Effector memory CD4-positive, alpha-beta T cell (primary cell): ENCODE measurements around the gene DAP.
"Not testable (repeated sequence)": the region's sequence is repeated elsewhere in the genome, so short reads cannot be mapped to it uniquely, and the experiment has no call there.

ENCODE experiments used
- DNase-seq, 3 donors: peaks; one replicate each; pipeline ENCODE4 v3.0.0-alpha.2; 2020
- H3K27ac ChIP-seq: 2 replicates; pipeline ENCODE4 v1.7.0; 2013; ENCODE audit warnings: mild to moderate bottlenecking, low read length, moderate library complexity; ENCODE audit not compliant: insufficient read depth, poor library complexity, severe bottlenecking
- H3K27me3 ChIP-seq: replicated peaks from 2 replicates; pipeline ENCODE4 v1.7.0; 2013; ENCODE audit warnings: mild to moderate bottlenecking, low read length; ENCODE audit not compliant: insufficient read depth, control insufficient read depth, poor library complexity, severe bottlenecking
- H3K36me3 ChIP-seq: 2 replicates; pipeline ENCODE4 v1.7.0; 2013; ENCODE audit warnings: mild to moderate bottlenecking, low read length, moderate library complexity; ENCODE audit not compliant: control insufficient read depth, insufficient read depth
- H3K4me1 ChIP-seq: 2 replicates; pipeline ENCODE4 v1.7.0; 2013; ENCODE audit warnings: low read length, mild to moderate bottlenecking; ENCODE audit not compliant: control insufficient read depth, insufficient read depth, poor library complexity, severe bottlenecking
- H3K4me3 ChIP-seq: 2 replicates; pipeline ENCODE4 v1.7.0; 2013; ENCODE audit warnings: low read length, low read depth, mild to moderate bottlenecking; ENCODE audit not compliant: insufficient read depth, poor library complexity, severe bottlenecking
- H3K9me3 ChIP-seq: 2 replicates; pipeline ENCODE4 v1.7.0; 2013; ENCODE audit warnings: mild to moderate bottlenecking, low read length, moderate library complexity; ENCODE audit not compliant: control insufficient read depth

Gene DAP

DNA sequence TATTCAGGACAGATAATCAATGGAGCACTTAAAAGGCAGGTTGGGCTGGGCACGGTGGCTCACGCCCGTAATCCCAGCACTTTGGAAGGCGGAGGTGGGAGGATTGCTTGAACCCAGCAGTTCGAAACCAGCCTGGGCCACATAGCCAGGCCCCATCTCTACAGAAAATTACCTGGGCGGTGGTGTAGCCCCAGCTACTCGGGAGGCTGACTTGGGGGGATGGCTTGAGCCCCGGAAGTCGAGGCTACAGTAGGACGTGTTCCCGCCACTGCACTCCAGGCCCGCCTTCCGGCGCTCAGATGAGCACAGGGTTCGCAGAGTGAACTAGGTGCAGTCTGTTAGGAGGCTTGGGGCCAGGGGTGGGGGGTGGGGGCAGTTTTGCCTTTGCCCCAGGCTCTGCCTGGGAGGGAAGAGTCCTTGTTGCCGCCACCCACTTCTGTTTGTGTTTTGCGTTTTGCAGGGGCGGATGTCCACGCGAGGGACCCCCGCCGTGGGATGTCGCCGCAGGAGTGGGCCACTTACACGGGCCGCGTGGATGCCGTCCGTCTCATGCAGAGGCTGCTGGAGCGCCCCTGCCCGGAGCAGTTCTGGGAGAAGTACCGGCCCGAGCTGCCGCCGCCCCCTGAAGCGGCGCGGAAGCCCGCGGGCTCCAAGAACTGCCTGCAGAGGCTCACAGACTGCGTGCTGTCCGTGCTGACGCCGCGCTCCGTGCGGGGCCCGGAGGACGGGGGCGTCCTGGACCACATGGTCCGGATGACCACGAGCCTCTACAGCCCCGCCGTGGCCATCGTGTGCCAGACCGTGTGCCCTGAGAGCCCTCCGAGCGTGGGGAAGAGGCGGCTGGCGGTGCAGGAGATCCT is 112.0 kb downstream of the DAP start:
- H3K4me3 ChIP-seq = no peak overlapping the region
- DNase-seq = no peak

DNA sequence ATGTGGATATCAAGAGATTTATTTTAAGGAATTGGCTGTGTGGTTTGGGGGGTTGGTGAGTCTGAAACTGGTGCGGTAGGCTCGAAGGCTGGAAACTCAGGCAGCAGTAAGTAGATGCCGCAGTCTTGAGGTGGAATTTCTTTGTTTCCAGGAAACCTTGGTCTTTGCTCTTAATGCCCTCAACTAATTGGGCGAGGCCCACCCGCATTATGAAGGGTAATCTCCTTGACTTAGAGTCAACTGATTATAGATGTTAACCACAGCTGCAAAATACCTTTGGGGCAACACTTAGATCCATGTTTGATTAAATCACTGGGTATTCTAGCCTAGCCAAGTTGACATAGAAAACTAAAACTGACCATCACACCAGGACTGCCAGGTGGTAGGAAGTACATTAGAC is 113.4 kb downstream of the DAP start:
- Histone ChIP-seq H3K9me3 (no peaks in the 10 kb centered on the region), H3K27ac (no peak overlapping the region), H3K4me1 (no peaks in the 10 kb centered on the region), H3K36me3 (no peaks in the 10 kb centered on the region), H3K27me3 (no peaks in the 10 kb centered on the region), H3K4me3 (no peak overlapping the region)
- DNase-seq = no peak

More for the DNA sequence above, 112.0 kb downstream of the DAP start:
- no peaks in the 10 kb centered on the region for H3K27me3 ChIP-seq
- H3K36me3 ChIP-seq = no peaks in the 10 kb centered on the region
- no peak overlapping the region for H3K27ac ChIP-seq
- H3K9me3 ChIP-seq = no peaks in the 10 kb centered on the region
- no peaks in the 10 kb centered on the region for H3K4me1 ChIP-seq

DNA sequence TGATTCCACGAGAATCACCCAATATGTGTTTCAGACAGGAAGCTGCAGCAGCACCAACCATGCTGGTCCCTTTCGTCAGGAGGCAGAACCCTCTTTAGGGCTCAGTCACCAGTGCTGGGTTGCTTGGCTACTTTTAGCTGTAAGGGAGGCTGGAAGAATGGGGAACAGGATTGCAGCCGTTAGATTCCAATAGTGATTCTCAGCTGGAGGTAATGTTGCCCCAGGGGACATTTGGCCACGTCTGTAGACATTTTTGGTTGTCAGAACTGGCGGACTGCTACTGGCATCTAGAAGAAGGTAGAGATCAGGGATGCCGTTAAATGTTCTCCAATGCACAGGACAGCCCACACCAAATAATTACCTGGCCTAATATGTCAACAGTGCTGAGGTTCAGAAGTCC is 115.4 kb downstream of the DAP start:
- Histone ChIP-seq H3K9me3 (no peaks in the 10 kb centered on the region), H3K4me3 (no peak overlapping the region), H3K27me3 (no peaks in the 10 kb centered on the region), H3K4me1 (no peaks in the 10 kb centered on the region), H3K27ac (no peak overlapping the region), H3K36me3 (no peaks in the 10 kb centered on the region)
- DNase-seq = no peak

DNA sequence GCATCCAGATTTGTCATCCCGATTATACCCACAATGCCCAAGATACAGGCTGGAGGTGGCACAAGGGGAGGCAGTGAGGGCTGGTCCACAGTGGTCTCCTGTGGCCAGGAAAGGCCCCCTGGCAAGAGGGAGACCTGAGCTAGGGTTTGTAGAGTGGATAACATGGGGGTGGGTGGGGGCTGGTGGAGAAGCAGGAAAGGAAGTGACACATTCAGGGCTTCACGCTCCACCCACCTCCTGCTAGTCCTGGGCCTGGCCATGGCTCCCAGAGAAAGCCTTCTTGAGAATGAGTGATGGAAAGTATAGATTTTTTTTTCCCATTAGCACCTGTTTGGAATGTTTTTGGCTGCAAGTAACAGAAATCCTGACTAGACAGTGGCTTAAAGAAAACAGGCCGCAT is 115.9 kb downstream of the DAP start:
- no peaks in the 10 kb centered on the region for H3K4me1 ChIP-seq
- H3K9me3 ChIP-seq = no peaks in the 10 kb centered on the region
- DNase-seq = no peak
- no peak overlapping the region for H3K27ac ChIP-seq
- no peaks in the 10 kb centered on the region for H3K36me3 ChIP-seq
- H3K27me3 ChIP-seq = no peaks in the 10 kb centered on the region
- H3K4me3 ChIP-seq = no peak overlapping the region

DNA sequence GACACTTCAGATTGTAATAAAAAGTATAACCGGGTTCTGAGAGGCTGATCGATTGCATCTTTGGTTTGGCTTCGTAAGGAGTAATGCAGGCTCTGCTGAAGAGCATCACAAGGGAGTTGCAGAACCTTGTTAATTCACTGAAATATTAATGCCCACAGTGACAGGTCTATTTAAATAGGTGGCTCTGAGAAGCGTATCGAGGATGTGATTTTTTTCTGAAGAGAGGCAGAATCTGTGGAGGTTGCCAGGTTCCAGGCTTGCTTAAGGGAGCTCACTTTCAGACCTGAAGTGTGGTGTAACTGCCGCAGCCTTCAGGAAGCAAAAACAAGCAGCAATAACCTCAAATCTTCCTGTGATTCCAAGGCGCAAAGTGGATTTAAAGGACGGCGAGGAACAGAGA is 116.8 kb downstream of the DAP start:
- no peaks in the 10 kb centered on the region for H3K27me3 ChIP-seq
- H3K27ac ChIP-seq = no peak overlapping the region
- no peaks in the 10 kb centered on the region for H3K9me3 ChIP-seq
- no peak for DNase-seq
- H3K4me3 ChIP-seq = no peak overlapping the region
- no peaks in the 10 kb centered on the region for H3K4me1 ChIP-seq
- H3K36me3 ChIP-seq = no peaks in the 10 kb centered on the region

DNA sequence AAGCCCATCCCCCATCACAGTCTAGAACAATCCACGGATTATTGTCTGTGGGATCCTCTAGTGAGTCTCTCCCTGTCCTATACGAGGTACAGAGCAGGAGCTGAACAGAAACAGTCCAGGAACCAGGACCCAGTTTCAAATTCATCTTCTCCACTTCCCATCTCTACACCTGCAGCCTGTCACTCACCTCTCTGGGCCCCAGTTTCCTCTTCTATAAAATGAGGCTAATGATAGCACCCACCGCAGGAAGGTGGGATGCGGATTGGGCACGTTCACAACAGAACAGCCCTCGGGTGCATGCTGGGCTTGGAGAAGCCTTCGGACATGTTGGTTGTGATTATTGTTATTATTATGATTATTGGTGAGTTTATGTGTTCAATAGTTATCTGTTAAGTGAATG is 118.7 kb downstream of the DAP start:
- Histone ChIP-seq H3K27ac (no peak overlapping the region), H3K4me3 (no peak overlapping the region), H3K4me1 (no peaks in the 10 kb centered on the region), H3K27me3 (no peaks in the 10 kb centered on the region), H3K9me3 (no peaks in the 10 kb centered on the region), H3K36me3 (no peaks in the 10 kb centered on the region)
- DNase-seq = no peak

DNA sequence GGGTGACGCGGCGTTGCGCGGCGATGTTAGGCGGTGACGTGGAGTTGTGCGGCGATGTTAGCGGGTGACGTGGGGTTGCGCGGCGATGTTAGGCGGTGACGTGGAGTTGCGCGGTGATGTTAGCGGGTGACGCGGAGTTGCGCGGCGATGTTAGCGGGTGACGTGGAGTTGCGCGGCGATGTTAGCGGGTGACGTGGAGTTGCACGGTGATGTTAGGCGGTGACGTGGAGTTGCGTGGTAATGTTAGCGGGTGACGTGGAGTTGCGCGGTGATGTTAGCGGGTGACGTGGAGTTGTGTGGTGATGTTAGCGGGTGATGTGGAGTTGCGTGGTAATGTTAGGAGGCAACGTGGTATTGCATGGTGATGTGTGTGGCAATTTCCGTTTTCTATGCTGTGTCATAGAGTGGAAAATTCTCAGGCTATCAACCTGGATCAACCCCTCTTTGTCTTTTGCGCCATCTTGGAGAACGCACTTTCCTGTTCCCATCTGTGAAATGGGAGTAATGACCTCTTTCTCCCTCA is 121.1 kb downstream of the DAP start:
- Histone ChIP-seq H3K27me3 (no peaks in the 10 kb centered on the region), H3K4me1 (peaks cover 8% of the 10 kb centered on the region), H3K27ac (no peak overlapping the region), H3K36me3 (no peaks in the 10 kb centered on the region), H3K4me3 (no peak overlapping the region), H3K9me3 (no peaks in the 10 kb centered on the region)
- no peak for DNase-seq

DNA sequence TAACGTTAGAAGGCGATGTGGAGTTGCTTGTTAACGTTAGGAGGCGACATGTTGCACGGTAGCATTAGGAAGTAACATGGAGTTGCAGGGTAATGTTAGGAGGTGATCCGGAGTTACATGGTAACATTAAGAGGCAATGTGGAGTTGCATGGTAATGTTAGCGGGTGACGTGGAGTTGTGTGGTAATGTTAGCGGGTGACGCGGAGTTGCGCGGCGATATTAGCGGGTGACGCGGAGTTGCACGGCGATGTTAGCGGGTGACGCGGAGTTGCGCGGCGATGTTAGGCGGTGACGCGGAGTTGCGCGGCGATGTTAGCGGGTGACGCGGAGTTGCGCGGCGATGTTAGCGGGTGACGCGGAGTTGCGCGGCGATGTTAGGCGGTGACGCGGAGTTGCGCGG is 122.3 kb downstream of the DAP start:
- not testable (repeated sequence) for H3K36me3 ChIP-seq, DNase-seq, H3K27me3 ChIP-seq, H3K27ac ChIP-seq, H3K9me3 ChIP-seq, H3K4me3 ChIP-seq
- peaks cover 14% of the 10 kb centered on the region for H3K4me1 ChIP-seq

DNA sequence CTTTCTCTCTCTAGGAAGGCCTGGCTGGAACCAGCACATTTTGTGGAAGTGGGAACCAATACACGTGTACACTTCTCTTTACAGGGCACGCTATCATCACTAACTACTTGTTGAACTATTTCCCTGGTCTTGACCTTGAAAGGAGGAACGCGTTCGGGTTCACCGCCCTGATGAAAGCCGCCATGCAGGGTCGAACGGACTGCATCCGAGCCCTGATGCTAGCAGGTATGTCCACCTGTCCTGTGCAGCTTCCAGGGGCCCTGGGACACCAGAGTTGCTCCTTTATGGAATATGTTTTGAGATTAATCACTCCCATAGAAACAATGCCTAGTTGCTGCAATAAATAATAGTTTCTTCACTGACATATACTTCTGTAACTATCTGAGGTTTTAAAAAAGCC is 123.1 kb downstream of the DAP start:
- no peak overlapping the region for H3K4me3 ChIP-seq
- peaks cover 21% of the 10 kb centered on the region for H3K4me1 ChIP-seq
- H3K9me3 ChIP-seq = no peaks in the 10 kb centered on the region
- H3K36me3 ChIP-seq = no peaks in the 10 kb centered on the region
- no peaks in the 10 kb centered on the region for H3K27me3 ChIP-seq
- no peak overlapping the region for H3K27ac ChIP-seq
- DNase-seq = no peak

DNA sequence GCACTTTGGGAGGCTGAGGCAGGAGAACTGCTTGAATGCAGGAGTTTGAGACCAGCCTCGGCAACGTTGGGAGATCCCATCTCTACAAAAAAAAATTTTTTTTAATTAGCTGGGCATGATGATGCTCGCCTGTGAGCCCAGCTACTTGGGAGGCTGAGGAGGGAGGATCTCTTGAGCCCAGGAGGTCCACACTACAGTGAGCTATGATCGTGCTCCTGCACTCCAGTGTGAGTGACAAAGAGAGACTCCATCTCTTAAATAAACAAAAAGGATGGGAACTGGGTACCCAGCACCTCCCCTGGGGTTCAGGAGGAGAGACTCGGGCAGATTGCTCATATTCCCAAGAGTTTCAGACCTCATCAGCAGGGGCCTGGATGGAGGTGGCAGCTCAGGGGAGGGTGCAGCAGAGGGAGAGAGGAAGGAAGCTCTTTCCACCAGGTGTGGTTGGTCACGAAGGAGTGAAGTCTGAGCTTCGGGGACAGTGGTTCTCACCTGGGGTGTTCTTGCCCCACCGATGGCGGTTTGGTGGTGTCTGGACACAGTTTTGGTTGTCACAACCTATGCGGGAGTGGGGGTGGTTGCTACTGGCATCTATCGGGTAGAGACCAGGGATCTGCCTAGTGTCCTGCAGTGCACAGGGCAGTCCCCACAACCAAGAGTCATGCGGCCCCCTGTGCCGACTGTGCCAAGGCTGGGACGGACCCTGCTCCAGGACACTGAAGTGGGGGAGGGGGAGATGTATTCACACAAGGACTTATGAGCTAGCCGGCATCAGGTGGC is 124.5 kb downstream of the DAP start:
- H3K27ac ChIP-seq = no peak overlapping the region
- H3K4me1 ChIP-seq = peaks cover 27% of the 10 kb centered on the region
- no peak for DNase-seq
- no peaks in the 10 kb centered on the region for H3K27me3 ChIP-seq
- no peak overlapping the region for H3K4me3 ChIP-seq
- H3K36me3 ChIP-seq = no peaks in the 10 kb centered on the region
- H3K9me3 ChIP-seq = no peaks in the 10 kb centered on the region
